Measurements from ENCODE around the gene PKP3. TPM values are rescaled to one million over a fixed set of nuclear protein-coding genes. Genes with fewer than 3 reads are reported as not detected.
"Not testable (repeated sequence)": the region's sequence is repeated elsewhere in the genome, so short reads cannot be mapped to it uniquely, and the experiment has no call there.

The PKP3 gene
- total RNA-seq: not detected

DNA sequence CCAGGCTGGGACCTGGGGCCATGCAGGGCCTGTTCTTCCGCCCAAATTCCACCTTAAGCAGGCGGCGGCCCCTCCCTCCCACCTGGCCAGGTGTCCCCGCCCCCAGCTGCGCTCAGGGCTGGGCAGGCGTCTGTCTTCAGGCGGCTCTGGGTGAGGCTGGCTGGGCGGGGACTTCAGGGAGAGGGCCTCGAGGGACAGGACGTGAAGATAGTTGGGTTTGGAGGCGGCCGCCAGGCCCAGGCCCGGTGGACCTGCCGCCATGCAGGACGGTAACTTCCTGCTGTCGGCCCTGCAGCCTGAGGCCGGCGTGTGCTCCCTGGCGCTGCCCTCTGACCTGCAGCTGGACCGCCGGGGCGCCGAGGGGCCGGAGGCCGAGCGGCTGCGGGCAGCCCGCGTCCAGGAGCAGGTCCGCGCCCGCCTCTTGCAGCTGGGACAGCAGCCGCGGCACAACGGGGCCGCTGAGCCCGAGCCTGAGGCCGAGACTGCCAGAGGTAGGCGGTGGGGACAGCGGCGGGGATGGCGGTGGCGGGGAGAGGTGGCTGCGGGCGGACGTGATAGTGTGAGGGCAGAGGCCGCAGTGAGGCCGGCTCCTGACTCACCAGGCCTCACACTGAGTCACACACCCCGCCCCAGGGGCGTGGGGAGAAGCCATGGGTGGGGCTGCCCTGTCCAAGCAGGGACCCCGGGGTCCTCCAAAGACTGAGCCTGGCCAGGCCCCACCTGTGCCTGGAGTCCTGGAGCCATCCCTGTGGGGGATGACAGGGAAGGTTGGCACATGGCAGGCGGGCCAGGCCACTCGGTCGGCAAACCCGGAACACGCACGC, at the start of gene PKP3:
TSS of gene PKP3 (plus strand) at position 176 of the 824 bp plus-strand sequence. CDS start at position 260, 84 bp downstream.
- Mint-ChIP-seq H3K27me3 (ENCODE audit: low read depth) (no peaks in the 10 kb centered on the region), H3K27ac (no peak within 1 kb of the TSS), H3K36me3 (ENCODE audit: low read depth) (no peaks in the 10 kb centered on the region), H3K4me1 (ENCODE audit: low read depth) (peaks cover 5% of the 10 kb centered on the region), H3K4me3 (no peak within 1 kb of the TSS), H3K9me3 (peaks cover 4% of the 10 kb centered on the region)
- DNase-seq: no peak
- CTCF ChIA-PET: no interaction called here
- intact Hi-C loops (cut with micrococcal nuclease): no loop called here

- DNase-seq: no peak
- Mint-ChIP-seq H3K27ac (no peak overlapping the region), H3K9me3 (no peaks in the 10 kb centered on the region), H3K4me1 (ENCODE audit: low read depth) (peaks cover 18% of the 10 kb centered on the region), H3K4me3 (no peak overlapping the region), H3K27me3 (ENCODE audit: low read depth) (no peaks in the 10 kb centered on the region), H3K36me3 (ENCODE audit: low read depth) (no peaks in the 10 kb centered on the region)
- CTCF ChIA-PET: no interaction called here
- intact Hi-C loops (cut with micrococcal nuclease): no loop called here
Observed at GRCh38 chr11:344836-345578, 49.0 kb upstream of the PKP3 start.

GRCh38 chr11:346529-346928, 47.5 kb upstream of the PKP3 start:
- H3K27ac Mint-ChIP-seq: no peak overlapping the region
- intact Hi-C loops (cut with micrococcal nuclease): no loop called here

DNA sequence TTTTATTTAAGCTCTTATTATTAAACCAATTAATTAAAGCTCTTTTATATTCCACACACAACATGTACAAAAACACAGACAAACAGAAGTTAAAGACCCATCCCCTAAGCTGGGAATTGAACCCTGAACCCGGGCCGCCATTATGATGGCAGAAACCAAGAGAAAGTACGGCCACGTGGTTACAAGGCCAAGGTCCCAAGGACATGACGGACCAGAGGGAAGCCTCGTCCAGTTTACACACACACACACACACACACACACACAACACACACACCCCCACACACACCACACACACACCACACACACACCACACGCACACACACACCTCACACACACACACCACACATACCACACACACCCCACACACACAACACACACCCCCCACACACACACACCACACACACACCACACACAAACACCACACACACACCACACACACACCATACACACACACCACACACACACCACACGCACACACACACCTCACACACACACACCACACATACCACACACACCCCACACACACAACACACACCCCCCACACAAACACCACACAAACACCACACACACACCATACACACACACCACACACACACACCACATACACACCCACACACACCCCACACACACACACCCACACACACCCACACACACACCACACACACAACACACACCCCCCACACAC, 44.6 kb upstream of the PKP3 start:
- DNase-seq; H3K27ac Mint-ChIP-seq; H3K9me3 Mint-ChIP-seq; intact Hi-C loops (cut with micrococcal nuclease); H3K27me3 Mint-ChIP-seq (ENCODE audit: low read depth); H3K4me3 Mint-ChIP-seq; H3K36me3 Mint-ChIP-seq (ENCODE audit: low read depth): not testable (repeated sequence)
- CTCF ChIA-PET: interaction anchor here (1.8 kb wide), 1 partner anchor 20 kb away, joined by 8 read pairs; no protein-coding TSS in a partner anchor
- H3K4me1 Mint-ChIP-seq (ENCODE audit: low read depth): peaks cover 32% of the 10 kb centered on the region

More at GRCh38 chr11:346529-346928, 47.5 kb upstream of the PKP3 start:
- Mint-ChIP-seq H3K4me3 (no peak overlapping the region), H3K27me3 (ENCODE audit: low read depth) (no peaks in the 10 kb centered on the region), H3K36me3 (ENCODE audit: low read depth) (no peaks in the 10 kb centered on the region), H3K9me3 (no peaks in the 10 kb centered on the region), H3K4me1 (ENCODE audit: low read depth) (peaks cover 17% of the 10 kb centered on the region)
- DNase-seq: no peak
- CTCF ChIA-PET: no interaction called here

DNA sequence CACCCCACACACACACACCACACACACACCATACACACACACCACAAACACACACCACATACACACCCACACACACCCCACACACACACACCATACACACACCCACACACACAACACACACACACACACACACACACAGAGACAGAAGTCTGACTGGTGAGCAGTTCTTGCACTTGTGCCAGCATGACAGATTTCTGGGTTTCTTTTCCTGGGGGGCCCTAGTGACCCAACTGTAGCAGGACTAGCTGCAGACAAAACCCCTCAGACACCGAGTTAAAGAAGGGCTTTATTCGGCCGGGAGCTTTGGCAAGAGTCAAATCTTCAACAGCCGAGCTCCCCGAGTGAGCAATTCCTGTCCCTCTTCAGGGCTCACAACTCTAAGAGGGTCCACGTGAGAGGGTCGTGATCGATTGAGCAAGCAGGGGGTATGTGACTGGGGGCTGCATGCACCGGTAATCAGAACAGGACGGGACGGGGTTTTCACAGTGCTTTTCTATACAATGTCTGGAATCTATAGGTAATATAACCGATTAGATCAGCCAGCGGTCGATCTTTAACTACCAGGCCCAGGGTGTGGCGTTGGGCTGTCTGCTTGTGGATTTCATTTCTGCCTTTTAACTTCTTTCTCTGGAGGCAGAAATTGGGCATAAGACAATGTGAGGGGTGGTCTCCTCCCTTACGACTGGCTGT, 43.8 kb upstream of the PKP3 start:
- H3K36me3 Mint-ChIP-seq (ENCODE audit: low read depth); H3K27me3 Mint-ChIP-seq (ENCODE audit: low read depth); H3K4me3 Mint-ChIP-seq; intact Hi-C loops (cut with micrococcal nuclease); H3K27ac Mint-ChIP-seq; H3K9me3 Mint-ChIP-seq; DNase-seq: not testable (repeated sequence)
- H3K4me1 Mint-ChIP-seq (ENCODE audit: low read depth): peaks cover 35% of the 10 kb centered on the region
- CTCF ChIA-PET: interaction anchor here (0.7 kb wide), 1 partner anchor 190 kb away, joined by 3 read pairs; no protein-coding TSS in a partner anchor

- CTCF ChIA-PET: interaction anchor here (0.7 kb wide), 1 partner anchor 190 kb away, joined by 3 read pairs; no protein-coding TSS in a partner anchor
- H3K27ac Mint-ChIP-seq: no peak overlapping the region
- H3K9me3 Mint-ChIP-seq: no peaks in the 10 kb centered on the region
- H3K36me3 Mint-ChIP-seq (ENCODE audit: low read depth): peaks cover 4% of the 10 kb centered on the region
- intact Hi-C loops (cut with micrococcal nuclease): no loop called here
- peaks cover 35% of the 10 kb centered on the region for H3K4me1 Mint-ChIP-seq (ENCODE audit: low read depth)
- DNase-seq: no peak
- no peaks in the 10 kb centered on the region for H3K27me3 Mint-ChIP-seq (ENCODE audit: low read depth)
- H3K4me3 Mint-ChIP-seq: no peak overlapping the region
Observed at GRCh38 chr11:350723-351255, 43.2 kb upstream of the PKP3 start.

DNA sequence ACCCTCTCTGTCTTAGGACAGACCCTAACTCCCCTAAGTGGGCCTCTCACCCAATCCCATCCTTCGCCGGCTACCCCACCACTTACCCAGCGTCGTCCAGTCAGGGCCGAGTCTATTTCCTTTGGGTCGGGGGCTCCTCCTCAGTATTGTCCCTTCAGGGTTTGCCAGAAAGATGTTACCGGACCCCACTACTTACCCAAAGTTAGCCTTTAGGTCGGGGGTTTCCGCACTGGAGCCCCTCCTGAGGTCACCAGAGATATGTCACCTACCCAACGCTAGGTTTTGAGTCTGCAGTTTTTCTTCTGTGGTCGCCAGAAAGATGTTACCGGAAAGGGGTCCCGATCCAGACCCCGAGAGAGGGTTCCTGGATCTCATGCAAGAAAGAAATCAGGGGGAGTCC, 42.6 kb upstream of the PKP3 start:
- Mint-ChIP-seq H3K27me3 (ENCODE audit: low read depth) (no peaks in the 10 kb centered on the region), H3K36me3 (ENCODE audit: low read depth) (peaks cover 4% of the 10 kb centered on the region), H3K4me1 (ENCODE audit: low read depth) (peaks cover 35% of the 10 kb centered on the region), H3K27ac (no peak overlapping the region), H3K4me3 (no peak overlapping the region), H3K9me3 (no peaks in the 10 kb centered on the region)
- CTCF ChIA-PET: interaction anchor here (1.3 kb wide), 1 partner anchor 46 kb away, joined by 3 read pairs; no protein-coding TSS in a partner anchor
- intact Hi-C loops (cut with micrococcal nuclease): no loop called here
- DNase-seq: no peak

- H3K4me3 Mint-ChIP-seq: no peak overlapping the region
- no peak for DNase-seq
- no peaks in the 10 kb centered on the region for H3K27me3 Mint-ChIP-seq (ENCODE audit: low read depth)
- H3K9me3 Mint-ChIP-seq: no peaks in the 10 kb centered on the region
- peaks cover 4% of the 10 kb centered on the region for H3K36me3 Mint-ChIP-seq (ENCODE audit: low read depth)
- CTCF ChIA-PET: interaction anchor here (0.5 to 2.2 kb wide), 4 partner anchors 13 to 97 kb away, joined by 3 to 4 read pairs (median 3); partner anchors contain the start of gene PTDSS2
- H3K4me1 Mint-ChIP-seq (ENCODE audit: low read depth): peaks cover 35% of the 10 kb centered on the region
- intact Hi-C loops (cut with micrococcal nuclease): no loop called here
- H3K27ac Mint-ChIP-seq: no peak overlapping the region
Observed at GRCh38 chr11:352456-353031, 41.5 kb upstream of the PKP3 start.

DNA sequence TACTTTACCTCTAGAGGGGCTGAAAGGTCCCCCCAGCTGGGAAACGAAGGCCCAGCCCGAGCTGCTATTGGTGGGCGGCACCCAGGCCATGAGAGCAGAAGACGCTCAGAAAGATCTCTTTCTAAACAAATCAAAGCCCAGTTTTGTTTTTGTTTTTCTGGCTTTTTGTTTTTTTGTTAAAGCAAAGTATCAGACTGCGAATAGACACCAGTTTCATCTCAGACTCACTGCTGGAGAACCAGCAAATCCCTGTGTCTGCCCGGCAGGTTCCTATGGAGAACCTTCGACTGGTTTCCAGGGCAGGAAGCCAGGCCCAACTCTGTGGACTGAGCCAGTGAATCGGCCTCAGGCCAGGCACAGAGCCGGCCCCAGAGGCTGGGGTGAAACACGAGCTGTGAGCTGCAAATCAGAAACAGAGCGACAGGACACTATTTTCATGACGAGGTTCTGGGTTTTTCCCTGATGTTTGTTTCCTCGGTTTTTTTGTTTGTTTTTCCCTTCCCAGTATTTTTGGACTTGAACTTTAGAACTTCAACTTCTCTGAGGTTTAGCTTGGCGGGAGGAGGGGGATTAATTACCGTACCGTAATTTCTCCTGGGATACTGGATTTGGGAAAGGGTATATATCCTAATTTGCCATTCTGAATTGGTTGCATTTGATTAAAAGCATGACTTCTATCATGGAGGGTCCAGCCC, 40.7 kb upstream of the PKP3 start:
- H3K4me1 Mint-ChIP-seq (ENCODE audit: low read depth): peaks cover 35% of the 10 kb centered on the region
- no peaks in the 10 kb centered on the region for H3K9me3 Mint-ChIP-seq
- intact Hi-C loops (cut with micrococcal nuclease): no loop called here
- peaks cover 4% of the 10 kb centered on the region for H3K36me3 Mint-ChIP-seq (ENCODE audit: low read depth)
- no peak overlapping the region for H3K4me3 Mint-ChIP-seq
- CTCF ChIA-PET: interaction anchor here (0.5 to 3.1 kb wide), 5 partner anchors 14 to 97 kb away, joined by 3 to 21 read pairs (median 3); partner anchors contain the start of genes IFITM2 and PTDSS2
- no peaks in the 10 kb centered on the region for H3K27me3 Mint-ChIP-seq (ENCODE audit: low read depth)
- H3K27ac Mint-ChIP-seq: peak overlapping the region; percentile 69
- DNase-seq: no peak

GRCh38 chr11:355581-356458, 38.2 kb upstream of the PKP3 start:
- H3K4me1 Mint-ChIP-seq (ENCODE audit: low read depth): peaks cover 36% of the 10 kb centered on the region
- peak overlapping the region; percentile 94 for H3K4me3 Mint-ChIP-seq
- peak overlapping the region; percentile 99 for H3K27ac Mint-ChIP-seq
- DNase-seq: peak; percentile 93
- CTCF ChIA-PET: interaction anchor here (1.0 to 3.1 kb wide), 13 partner anchors 8 to 149 kb away, joined by 3 to 21 read pairs (median 8); partner anchors contain the start of genes BET1L, IFITM2 and RIC8A
- H3K27me3 Mint-ChIP-seq (ENCODE audit: low read depth): no peaks in the 10 kb centered on the region
- H3K9me3 Mint-ChIP-seq: no peaks in the 10 kb centered on the region
- peaks cover 4% of the 10 kb centered on the region for H3K36me3 Mint-ChIP-seq (ENCODE audit: low read depth)
- intact Hi-C loops (cut with micrococcal nuclease): loop anchor here (1.0 to 5.0 kb wide), 10 partner anchors 19 to 151 kb away; partner anchors contain the start of genes BET1L, IFITM1, PSMD13 and PTDSS2

Measured in activated naive CD4-positive, alpha-beta T cell treated with anti-CD3 and anti-CD28 coated beads for 36 hours (primary cell).